Left cardiac atrium (tissue), 4 donors: ENCODE results near the gene ADRB1. TPM values are rescaled to one million over a fixed set of nuclear protein-coding genes. Genes with fewer than 3 reads are reported as not detected.

Experiments
- ATAC-seq, 2 donors: fragments of 200-7000 bp; cut with Tn5 transposase; one replicate each; pipeline ENCODE4 v1.9.1; 2020; ENCODE audit warnings: mild to moderate bottlenecking in 2 of 2, moderate library complexity in 2 of 2
- DNase-seq: peaks from one replicate; pipeline ENCODE4 v3.0.0-alpha.2; 2020
- intact Hi-C, 2 donors: fragments of 100-400 bp; cut with DNase I; formaldehyde crosslinking; loops; one replicate each; pipeline versions ENCODE4 v1.14.1 to v1.15.1; 2022 to 2023
- total RNA-seq, 2 donors: library from RNA; stranded (reverse); fragmentation: NEBNext Ultra II Directional; extraction: Animal tissue kit (Norgen Biotek cat#: 25700); gene quantifications; one replicate each; pipeline ENCODE4 v1.2.1, GENCODE V29; 2021
- donor health status: DM: no; HTN: yes; CAD: no.
- donor health status: DM: no; HTN: yes; CAD: no; lungs with severe emphysema.
- donor health status: DM: yes; HTN: yes; CAD: no.
- donor health status: Dilated cardiomyopathy.

The ADRB1 gene
- total RNA-seq, 2 donors from 2014 or later = 53.0 to 60.9 TPM

- DNase-seq = no peak
Measured at GRCh38 chr10:114024876-114025610, 18.6 kb upstream of the ADRB1 start.

GRCh38 chr10:114025611-114026130 lies 18.0 kb upstream of the ADRB1 start:
- intact Hi-C loops = loop anchor here in 1 of 2 donors (10.0 kb wide), 1 partner anchor 101 kb away; no protein-coding TSS in a partner anchor
- no peak for ATAC-seq
- no peak for DNase-seq

More at GRCh38 chr10:114024876-114025610, 18.6 kb upstream of the ADRB1 start:
- intact Hi-C loops = loop anchor here in 1 of 2 donors (10.0 kb wide), 1 partner anchor 100 kb away; no protein-coding TSS in a partner anchor
- peak in 1 of 2 donors; percentile 44 for ATAC-seq

GRCh38 chr10:114026189-114027040 lies 17.3 kb upstream of the ADRB1 start:
- peak; percentile 20 to 70 for ATAC-seq
- DNase-seq = no peak
- intact Hi-C loops = loop anchor here in 1 of 2 donors (10.0 kb wide), 1 partner anchor 102 kb away; no protein-coding TSS in a partner anchor

GRCh38 chr10:114027041-114027394 lies 16.6 kb upstream of the ADRB1 start:
- no peak for ATAC-seq
- intact Hi-C loops = loop anchor here in 1 of 2 donors (10.0 kb wide), 1 partner anchor 102 kb away; no protein-coding TSS in a partner anchor
- DNase-seq = no peak

- no peak for ATAC-seq
- intact Hi-C loops = loop anchor here in 1 of 2 donors (10.0 kb wide), 1 partner anchor 103 kb away; no protein-coding TSS in a partner anchor
- DNase-seq = no peak
Measured at GRCh38 chr10:114027951-114028350, 15.7 kb upstream of the ADRB1 start.

- ATAC-seq (no peak), DNase-seq (no peak)
- intact Hi-C loops = loop anchor here in 1 of 2 donors (10.0 kb wide), 1 partner anchor 104 kb away; no protein-coding TSS in a partner anchor
Measured at GRCh38 chr10:114028425-114028824, 15.2 kb upstream of the ADRB1 start.

GRCh38 chr10:114029655-114030054 lies 14.0 kb upstream of the ADRB1 start:
- intact Hi-C loops = loop anchor here in 1 of 2 donors (10.0 kb wide), 1 partner anchor 105 kb away; no protein-coding TSS in a partner anchor
- DNase-seq (no peak), ATAC-seq (no peak)

- intact Hi-C loops = no loop called here
- ATAC-seq (no peak), DNase-seq (no peak)
Measured at GRCh38 chr10:114030140-114030539, 13.5 kb upstream of the ADRB1 start.

- intact Hi-C loops = no loop called here
- DNase-seq (no peak), ATAC-seq (no peak)
Measured at GRCh38 chr10:114031073-114031972, 12.3 kb upstream of the ADRB1 start.

- ATAC-seq = no peak
- no peak for DNase-seq
- intact Hi-C loops = no loop called here
Measured at GRCh38 chr10:114033566-114033965, 10.1 kb upstream of the ADRB1 start.

GRCh38 chr10:114034923-114035645 lies 8.6 kb upstream of the ADRB1 start:
- intact Hi-C loops = no loop called here
- DNase-seq = no peak
- ATAC-seq = no peak

- ATAC-seq (no peak), DNase-seq (no peak)
- intact Hi-C loops = no loop called here
Measured at GRCh38 chr10:114035791-114036190, 7.9 kb upstream of the ADRB1 start.

- ATAC-seq = no peak
- intact Hi-C loops = no loop called here
- DNase-seq = no peak
Measured at GRCh38 chr10:114038819-114039218, 4.8 kb upstream of the ADRB1 start.

GRCh38 chr10:114041166-114041565 lies 2.5 kb upstream of the ADRB1 start:
- ATAC-seq (peak; percentile 23 to 54), DNase-seq (no peak)
- intact Hi-C loops = loop anchor here (5.0 to 10.0 kb wide), 2 partner anchors 139 to 186 kb away; partner anchors contain the start of genes DCLRE1A (in 1 of the 2) and NHLRC2 (in 1 of the 2)

GRCh38 chr10:114042895-114043531 lies 653 bp upstream of the ADRB1 start:
- intact Hi-C loops = loop anchor here (5.0 to 10.0 kb wide), 2 partner anchors 141 to 188 kb away; partner anchors contain the start of genes DCLRE1A (in 1 of the 2) and NHLRC2 (in 1 of the 2)
- peak; percentile 51 for DNase-seq

GRCh38 chr10:114044247-114045135 lies 825 bp downstream of the ADRB1 start:
- intact Hi-C loops = loop anchor here (5.0 to 10.0 kb wide), 3 partner anchors 142 to 190 kb away; partner anchors contain the start of genes DCLRE1A (in 1 of the 2) and NHLRC2 (in 1 of the 2)

More at GRCh38 chr10:114042895-114043531, 653 bp upstream of the ADRB1 start:
- ATAC-seq = peak; percentile 56 to 73

More at GRCh38 chr10:114044247-114045135, 825 bp downstream of the ADRB1 start:
- ATAC-seq = peak; percentile 2 to 16
- peak; percentile 31 for DNase-seq
